Psoas muscle (tissue), 8 donors: ENCODE data around the gene DCANP1. TPM values are rescaled to one million over a fixed set of nuclear protein-coding genes. Genes with fewer than 3 reads are reported as not detected.

Source experiments
- ATAC-seq, 4 donors: fragments of 200-7000 bp; cut with Tn5 transposase; one replicate each; pipeline ENCODE4 v1.9.1; 2020; ENCODE audit warnings: moderate library complexity in 3 of 4, mild to moderate bottlenecking in 2 of 4
- DNase-seq, 2 donors: peaks; one replicate each; pipeline ENCODE4 v3.0.0-alpha.2; 2020
- H3K27ac ChIP-seq: fragments of 200-600 bp; one replicate; pipeline ENCODE4 v1.8.0; 2022
- H3K27me3 ChIP-seq, 3 donors: fragments of 200-600 bp in 1 of 3; one replicate each; pipeline versions ENCODE4 v1.6.1 to v1.8.0; 2013 to 2022; ENCODE audit warnings: low read length in 2 of 3, mild to moderate bottlenecking in 2 of 3, moderate library complexity in 1 of 3; ENCODE audit not compliant: insufficient read depth in 3 of 3
- H3K36me3 ChIP-seq, 2 donors: fragments of 200-600 bp in 1 of 2; one replicate each; pipeline versions ENCODE4 v1.6.1 to v1.8.0; 2013 to 2022; ENCODE audit warnings: low read depth in 1 of 2, mild to moderate bottlenecking in 1 of 2, moderate library complexity in 1 of 2; ENCODE audit not compliant: insufficient read depth in 1 of 2
- H3K4me1 ChIP-seq: fragments of 200-600 bp; one replicate; pipeline ENCODE4 v1.8.0; 2022
- H3K4me3 ChIP-seq: fragments of 200-600 bp; one replicate; pipeline ENCODE4 v1.8.0; 2022; ENCODE audit warnings: mild to moderate bottlenecking
- H3K9me3 ChIP-seq: fragments of 200-600 bp; one replicate; pipeline ENCODE4 v1.8.0; 2022
- CTCF ChIP-seq: fragments of 200-600 bp; IDR thresholded peaks from one replicate; pipeline ENCODE4 v1.8.0; 2022; ENCODE audit warnings: antibody characterized with exemption
- WGBS, 3 donors: extraction: QIAGEN DNeasy Blood & Tissue Kit; methylation state at CpG; one replicate each; pipeline versions ENCODE4 v1.1.6 to v1.1.7; 2013; 5-methylcytosine and 5-hydroxymethylcytosine counted together
- intact Hi-C, 2 donors: fragments of 100-400 bp; cut with DNase I; formaldehyde crosslinking; loops; one replicate each; pipeline versions ENCODE4 v1.11.0 to v1.14.2; 2022
- polyA plus RNA-seq, 3 donors: library from polyadenylated mRNA; stranded (reverse); fragments of 200-250 nt; gene quantifications; one replicate each; pipeline ENCODE4 v1.2.3, GENCODE V29; 2013
- total RNA-seq, 4 donors: library from RNA; stranded (reverse); fragmentation: NEBNext Ultra II Directional in 2 of 4; extraction: Animal tissue kit (Norgen Biotek cat#: 25700) in 2 of 4; gene quantifications; one replicate each; pipeline versions ENCODE4 v1.2.1 to v1.2.4, GENCODE V29; 2021 to 2023
- donor health status: healthy with polysubstance abuse.
- donor health status: DM: no; HTN: no; CAD: no; lungs with moderate emphysema.
- donor health status: Bipolar disorder and iron deficiency.
- donor health status: healthy.
- donor health status: DM: yes; HTN: yes; CAD: no.
- donor health status: DM: no; HTN: no; CAD: no.
- donor health status: DM: no; HTN: no; CAD: no.
- donor health status: DM: yes; HTN: yes; CAD: no.

Gene DCANP1
- total and polyA plus RNA-seq, 7 donors = 0.01 TPM; not detected in 6

GRCh38 chr5:135436951-135437418 lies 10.2 kb downstream of the DCANP1 start:
- intact Hi-C loops = no loop called here
- H3K27ac ChIP-seq = no peak overlapping the region
- no peak for TF ChIP-seq CTCF

GRCh38 chr5:135435467-135436330 lies 11.4 kb downstream of the DCANP1 start:
- WGBS, 3 donors = 79 to 87% (median 82%) methylated on average over 9 of the region's 9 CpGs
- no peak for TF ChIP-seq CTCF
- no peak for ATAC-seq
- Histone ChIP-seq H3K36me3 (no peaks in the 10 kb centered on the region), H3K9me3 (no peaks in the 10 kb centered on the region), H3K27ac (no peak overlapping the region), H3K27me3 (no peaks in the 10 kb centered on the region), H3K4me3 (no peak overlapping the region), H3K4me1 (peaks cover 35% of the 10 kb centered on the region)
- intact Hi-C loops = no loop called here
- DNase-seq = no peak

More at GRCh38 chr5:135436951-135437418, 10.2 kb downstream of the DCANP1 start:
- 75 to 86% (median 79%) methylated on average over 7 of the region's 7 CpGs for WGBS, 3 donors
- ATAC-seq = no peak
- no peak for DNase-seq
- no peaks in the 10 kb centered on the region for H3K9me3 ChIP-seq
- peaks cover 35% of the 10 kb centered on the region for H3K4me1 ChIP-seq
- H3K36me3 ChIP-seq = no peaks in the 10 kb centered on the region
- H3K4me3 ChIP-seq = no peak overlapping the region
- no peaks in the 10 kb centered on the region for H3K27me3 ChIP-seq

- Histone ChIP-seq H3K27me3 (no peaks in the 10 kb centered on the region), H3K4me1 (peaks cover 35% of the 10 kb centered on the region), H3K4me3 (no peak overlapping the region), H3K36me3 (no peaks in the 10 kb centered on the region), H3K9me3 (no peaks in the 10 kb centered on the region), H3K27ac (peak overlapping the region; percentile 78)
- intact Hi-C loops = no loop called here
- DNase-seq (no peak), ATAC-seq (no peak)
- TF ChIP-seq CTCF = no peak
- WGBS, 3 donors = 60 to 69% (median 67%) methylated on average over 24 of the region's 24 CpGs
These were observed 12.3 kb downstream of the DCANP1 start for GRCh38 chr5:135434591-135435466.

- peaks cover 34% of the 10 kb centered on the region for H3K4me1 ChIP-seq
- WGBS, 3 donors = 30 to 57% (median 48%) methylated on average over 12 of the region's 12 CpGs
- TF ChIP-seq CTCF = no peak
- no peak overlapping the region for H3K4me3 ChIP-seq
- no peaks in the 10 kb centered on the region for H3K36me3 ChIP-seq
- H3K9me3 ChIP-seq = no peaks in the 10 kb centered on the region
- H3K27me3 ChIP-seq = no peaks in the 10 kb centered on the region
- intact Hi-C loops = no loop called here
- peak; percentile 79 to 86 (median 82) for ATAC-seq
- H3K27ac ChIP-seq = peak overlapping the region; percentile 78
- peak in 1 of 2 donors; percentile 75 for DNase-seq
These were observed 13.3 kb downstream of the DCANP1 start for GRCh38 chr5:135433681-135434426.
